H1 (cell line): ENCODE measurements around the gene ZFPL1. TPM values are rescaled to one million over a fixed set of nuclear protein-coding genes. Genes with fewer than 3 reads are reported as not detected.

ENCODE experiments used
- CTCF ChIA-PET: fragments of 300-600 bp; sonication (Branson Sonifier 250); formaldehyde crosslinking; loops from one replicate; lab custom pipeline; 2021; ENCODE audit not compliant: partially characterized antibody; lab: Charles Lee
- POLR2A ChIA-PET: fragments of 300-600 bp; sonication (Branson Sonifier 250); formaldehyde crosslinking; loops from one replicate; lab custom pipeline; 2021; ENCODE audit warnings: inconsistent platforms; ENCODE audit not compliant: partially characterized antibody; lab: Charles Lee
- DNase-seq, 2 experiments: peaks; one replicate each; pipeline versions ENCODE4 v3.0.0 to v3.0.0-alpha.2; 2010 to 2022; ENCODE audit warnings: low spot score in 2 of 2, low read depth in 1 of 2, mixed read lengths in 1 of 2
- FAIRE-seq: peaks from 2 replicates; lab custom pipeline; 2011; peaks lifted over from hg19 to GRCh38; lab: Jason Lieb, UNC
- H2AFZ ChIP-seq: 2 replicates; pipeline ENCODE4 v1.8.1; 2012; ENCODE audit warnings: low read length, inconsistent platforms
- H2AK5ac ChIP-seq: 2 replicates; pipeline ENCODE4 v1.6.1; 2013; ENCODE audit warnings: low read depth, low read length
- H2BK120ac ChIP-seq: replicated peaks from 2 replicates; pipeline ENCODE3; 2013; ENCODE audit warnings: low read depth, low read length, inconsistent platforms
- H2BK12ac ChIP-seq: 2 replicates; pipeline ENCODE4 v1.6.1; 2013; ENCODE audit warnings: low read depth, low read length
- H2BK15ac ChIP-seq: 2 replicates; pipeline ENCODE4 v1.6.1; 2013; ENCODE audit warnings: low read length
- H2BK20ac ChIP-seq: 2 replicates; pipeline ENCODE4 v1.6.1; 2013; ENCODE audit warnings: low read length
- H2BK5ac ChIP-seq: 2 replicates; pipeline ENCODE4 v1.6.1; 2013; ENCODE audit warnings: low read depth, low read length
- H3K14ac ChIP-seq: 2 replicates; pipeline ENCODE4 v1.6.1; 2013; ENCODE audit warnings: inconsistent platforms; ENCODE audit not compliant: insufficient read length
- H3K18ac ChIP-seq: 2 replicates; pipeline ENCODE4 v1.6.1; 2013; ENCODE audit warnings: low read length; ENCODE audit errors: extremely low read depth
- H3K23ac ChIP-seq: 2 replicates; pipeline ENCODE4 v1.6.1; 2013; ENCODE audit warnings: inconsistent platforms; ENCODE audit not compliant: insufficient read length
- H3K23me2 ChIP-seq: 2 replicates; pipeline ENCODE4 v1.6.1; 2013; ENCODE audit warnings: low read depth, low read length
- H3K27ac ChIP-seq: 2 replicates; pipeline ENCODE4 v1.6.1; 2011; ENCODE audit warnings: low read depth, low read length, inconsistent platforms
- H3K27me3 ChIP-seq, 4 experiments: replicated peaks in 1 of 4; 1 replicate in 1 of 4; 2 replicates in 3 of 4; pipeline versions ENCODE4 v1.6.1 to v1.8.1; 2011 to 2013; ENCODE audit warnings: low read length in 3 of 4, mild to moderate bottlenecking in 3 of 4, inconsistent platforms in 2 of 4, mixed read lengths in 2 of 4, moderate library complexity in 1 of 4; ENCODE audit not compliant: control insufficient read depth in 3 of 4, insufficient read depth in 3 of 4; ENCODE audit errors: extremely low read depth in 1 of 4
- H3K36me3 ChIP-seq, 4 experiments: 2 replicates each; pipeline versions ENCODE4 v1.6.1 to v1.8.1; 2011 to 2013; ENCODE audit warnings: mild to moderate bottlenecking in 4 of 4, low read length in 3 of 4, moderate library complexity in 2 of 4, control low read depth in 1 of 4, inconsistent platforms in 1 of 4; ENCODE audit not compliant: insufficient read depth in 4 of 4, control insufficient read depth in 2 of 4
- H3K4ac ChIP-seq: replicated peaks from 2 replicates; pipeline ENCODE3; 2013; ENCODE audit warnings: low read length, low read depth, mixed read lengths, inconsistent platforms; ENCODE audit not compliant: insufficient read length
- H3K4me1 ChIP-seq, 4 experiments: replicated peaks in 1 of 4; 1 replicate in 1 of 4; 2 replicates in 3 of 4; pipeline versions ENCODE4 v1.6.1 to v1.8.1; 2011 to 2013; ENCODE audit warnings: low read length in 3 of 4, inconsistent platforms in 2 of 4, mixed read lengths in 1 of 4; ENCODE audit not compliant: insufficient read depth in 4 of 4, control insufficient read depth in 3 of 4
- H3K4me2 ChIP-seq, 2 experiments: 2 replicates each; pipeline versions ENCODE4 v1.6.1 to v1.8.1; 2011 to 2013; ENCODE audit warnings: low read depth in 2 of 2, low read length in 2 of 2, control low read depth in 1 of 2, inconsistent platforms in 1 of 2, mild to moderate bottlenecking in 1 of 2; ENCODE audit not compliant: insufficient read depth in 1 of 2
- H3K4me3 ChIP-seq, 4 experiments: fragments of 200-600, 300-600 bp in 1 of 4; sonication (generic), shearing (Covaris generic), sonication (Bioruptor Twin) in 1 of 4; 2 replicates each; pipeline versions ENCODE4 v1.5.1 to v1.8.1; 2011 to 2016; ENCODE audit warnings: low read length in 4 of 4, low read depth in 3 of 4, control low read depth in 2 of 4, inconsistent platforms in 2 of 4, mild to moderate bottlenecking in 2 of 4, mixed read lengths in 1 of 4, moderate library complexity in 1 of 4; ENCODE audit not compliant: insufficient read depth in 2 of 4; ENCODE audit errors: extremely low read depth in 1 of 4
- H3K56ac ChIP-seq: replicated peaks from 2 replicates; pipeline ENCODE3; 2013; ENCODE audit warnings: low read depth, mild to moderate bottlenecking, mixed read lengths, low read length, inconsistent platforms; ENCODE audit not compliant: insufficient read length
- H3K79me1 ChIP-seq: 2 replicates; pipeline ENCODE4 v1.6.1; 2013; ENCODE audit warnings: low read depth, low read length, control low read depth
- H3K79me2 ChIP-seq, 2 experiments: 2 replicates each; pipeline versions ENCODE4 v1.6.1 to v1.8.1; 2012 to 2013; ENCODE audit warnings: low read length in 2 of 2, mild to moderate bottlenecking in 2 of 2, inconsistent platforms in 1 of 2; ENCODE audit not compliant: insufficient read depth in 2 of 2, control insufficient read depth in 1 of 2
- H3K9ac ChIP-seq, 4 experiments: replicated peaks in 1 of 4; 1 replicate in 1 of 4; 2 replicates in 3 of 4; pipeline versions ENCODE4 v1.6.1 to v1.8.1; 2011 to 2013; ENCODE audit warnings: low read depth in 3 of 4, low read length in 3 of 4, control low read depth in 2 of 4, mild to moderate bottlenecking in 2 of 4, moderate library complexity in 2 of 4, inconsistent platforms in 1 of 4; ENCODE audit errors: extremely low read depth in 1 of 4
- H3K9me3 ChIP-seq, 2 experiments: 2 replicates each; pipeline versions ENCODE4 v1.6.1 to v1.8.1; 2012 to 2013; ENCODE audit warnings: mild to moderate bottlenecking in 2 of 2, moderate library complexity in 2 of 2, control low read depth in 1 of 2, inconsistent platforms in 1 of 2, low read depth in 1 of 2, low read length in 1 of 2, mixed read lengths in 1 of 2; ENCODE audit not compliant: insufficient read depth in 2 of 2
- H4K20me1 ChIP-seq, 2 experiments: replicated peaks in 1 of 2; 2 replicates each; pipeline versions ENCODE3 to v1.8.1; 2011 to 2013; ENCODE audit warnings: inconsistent platforms in 2 of 2, low read length in 2 of 2, mild to moderate bottlenecking in 1 of 2; ENCODE audit not compliant: insufficient read depth in 2 of 2, control insufficient read depth in 1 of 2
- H4K5ac ChIP-seq: 2 replicates; pipeline ENCODE4 v1.6.1; 2013; ENCODE audit warnings: low read length, low read depth, mixed read lengths, inconsistent platforms; ENCODE audit not compliant: insufficient read length
- H4K8ac ChIP-seq: 2 replicates; pipeline ENCODE4 v1.8.0; 2013; ENCODE audit warnings: mild to moderate bottlenecking, moderate library complexity, low read length, inconsistent platforms; ENCODE audit not compliant: insufficient read depth; ENCODE audit errors: extremely low read depth
- H4K91ac ChIP-seq: replicated peaks from 2 replicates; pipeline ENCODE3; 2013; ENCODE audit warnings: low read length, mixed read lengths, inconsistent platforms; ENCODE audit not compliant: insufficient read length
- CEBPB ChIP-seq: IDR thresholded peaks from 2 replicates; pipeline ENCODE4 v1.6.1; 2012; ENCODE audit warnings: low read depth, low read length
- CHD2 ChIP-seq: IDR thresholded peaks from 2 replicates; pipeline ENCODE4 v1.6.1; 2012; ENCODE audit warnings: low read length, improper control_type of control experiment
- GTF2F1 ChIP-seq: IDR thresholded peaks from 2 replicates; pipeline ENCODE4 v1.6.1; 2012; ENCODE audit warnings: low read depth, low read length, improper control_type of control experiment, borderline replicate concordance
- JUN ChIP-seq: IDR thresholded peaks from 2 replicates; pipeline ENCODE4 v1.6.1; 2011; ENCODE audit warnings: low read depth, mild to moderate bottlenecking, improper control_type of control experiment, low read length
- POLR2A ChIP-seq, 2 experiments: IDR thresholded peaks; 1 replicate in 1 of 2; 2 replicates in 1 of 2; pipeline ENCODE4 v1.6.1; 2011; ENCODE audit warnings: low read depth in 2 of 2, low read length in 2 of 2, mild to moderate bottlenecking in 2 of 2; ENCODE audit errors: control extremely low read depth in 1 of 2
- SAP30 ChIP-seq: fragments of 300-600 bp; sonication (generic); IDR thresholded peaks from 2 replicates; pipeline ENCODE4 v1.7.1; 2012; ENCODE audit warnings: low read length, moderate library complexity, mild to moderate bottlenecking, inconsistent platforms; ENCODE audit not compliant: insufficient read depth, insufficient replicate concordance
- TAF7 ChIP-seq: optimal IDR thresholded peaks from 2 replicates; pipeline ENCODE3; 2011; ENCODE audit warnings: low read depth, mild to moderate bottlenecking, inconsistent platforms, low read length, moderate library complexity, borderline replicate concordance
- TCF12 ChIP-seq: IDR thresholded peaks from 2 replicates; pipeline ENCODE4 v1.6.1; 2011; ENCODE audit warnings: low read depth, mild to moderate bottlenecking, low read length
- USF2 ChIP-seq: IDR thresholded peaks from 2 replicates; pipeline ENCODE4 v1.6.1; 2011; ENCODE audit warnings: low read length, improper control_type of control experiment
- ZNF274 ChIP-seq: IDR thresholded peaks from 2 replicates; pipeline ENCODE4 v1.7.0; 2012; ENCODE audit warnings: low read length, borderline replicate concordance; ENCODE audit errors: extremely low read depth
- WGBS, 2 experiments: shearing (Covaris generic) in 1 of 2; methylation state at CpG; one replicate each; pipeline versions ENCODE4 v1.1.6 to v1.1.7; 2013 to 2015; ENCODE audit warnings: low lambda C conversion rate in 2 of 2, mixed read lengths in 2 of 2, inconsistent platforms in 1 of 2, low coverage in 1 of 2, missing lambda C conversion rate in 1 of 2; ENCODE audit not compliant: insufficient replicate concordance in 2 of 2, insufficient coverage in 1 of 2, insufficient read length in 1 of 2; ENCODE audit errors: extremely low coverage in 1 of 2, missing lambda C conversion rate in 1 of 2; 5-methylcytosine and 5-hydroxymethylcytosine counted together
- polyA plus RNA-seq, 7 experiments: library from polyadenylated mRNA; depleted of rRNA in 3 of 7; stranded (reverse) in 5 of 7; unstranded in 2 of 7; fragments of >200 nt in 5 of 7; fragments of 200-250 nt in 2 of 7; gene quantifications; 1 replicate in 5 of 7; 2 replicates in 1 of 7; 4 replicates in 1 of 7; pipeline versions ENCODE4 v1.2.1 to v1.2.3, GENCODE V29; 2011 to 2013; ENCODE audit warnings: missing spikeins in 2 of 7, mixed read lengths in 2 of 7
- total RNA-seq: library from RNA; stranded (reverse); fragmentation: NEBNext Ultra II Directional; extraction: Animal tissue kit (Norgen Biotek cat#: 25700); gene quantifications from 2 replicates; pipeline ENCODE4 v1.2.1, GENCODE V29; 2021

The ZFPL1 gene
- total and polyA plus RNA-seq, 2 of the 8 experiments (the other 6 are each of a cell fraction or from before 2014, with no cell fraction given), result 21.5 to 76.8 TPM

GRCh38 chr11:65111744-65112545 lies 27.9 kb downstream of the ZFPL1 start, which contains the start of gene TM7SF2:
Gene TM7SF2 (plus strand): TSS chr11:65111872. CDS start chr11:65112016, 144 bp downstream.
- Histone ChIP-seq H2BK20ac (0 out of 2 replicates have a peak within 1 kb of the TSS, but pooled peaks have one; percentile 93), H3K9me3 (no peaks in the 10 kb centered on the region), H2AK5ac (peak within 1 kb of the TSS; percentile 45; the same call in 1 of the 2 replicates), H4K20me1 (peaks cover 0 to 21% of the 10 kb centered on the region in 2 experiments), H2BK12ac (peak within 1 kb of the TSS; percentile 68; the same call in 1 of the 2 replicates), H3K4me2 (peak within 1 kb of the TSS; percentile 71 to 95), H3K79me2 (peaks cover 0 to 6% of the 10 kb centered on the region in 2 experiments; a peak in 1 of 4 replicates), H2BK120ac (no peak within 1 kb of the TSS), H3K18ac (peak within 1 kb of the TSS; percentile 71), H3K23me2 (peaks cover 16% of the 10 kb centered on the region; the same call in 1 of the 2 replicates), H3K4ac (no peak within 1 kb of the TSS), H2BK5ac (peak within 1 kb of the TSS; percentile 88; the same call in 1 of the 2 replicates), H3K14ac (no peak within 1 kb of the TSS), H3K56ac (no peak within 1 kb of the TSS), H3K36me3 (peaks cover 0 to 13% (median 3%) of the 10 kb centered on the region in 4 experiments; a peak in 2 of 8 replicates), H2AFZ (no peak within 1 kb of the TSS), H3K9ac (peak within 1 kb of the TSS; percentile 54 to 66 (median 58)), H3K27ac (peak within 1 kb of the TSS; percentile 42; the same call in 1 of the 2 replicates), H4K91ac (peak within 1 kb of the TSS; percentile 72), H3K23ac (no peak within 1 kb of the TSS), H4K5ac (peak within 1 kb of the TSS; percentile 78), H3K4me1 (peaks cover 2 to 26% (median 19%) of the 10 kb centered on the region in 4 experiments), H4K8ac (peak within 1 kb of the TSS; percentile 47), H3K4me3 (peak within 1 kb of the TSS; percentile 76 to 90 (median 85)), H3K27me3 (no peaks in the 10 kb centered on the region), H3K79me1 (peaks cover 8% of the 10 kb centered on the region), H2BK15ac (no peak within 1 kb of the TSS; the same call in 1 of the 2 replicates)
- CTCF ChIA-PET, result interaction anchor here (0.5 to 7.9 kb wide), 33 partner anchors 9 to 450 kb away, joined by 3 to 85 read pairs (median 5); partner anchors contain the start of genes ARL2, CAPN1, FAU and GPHA2
- FAIRE-seq, result no peak
- POLR2A ChIA-PET, result interaction anchor here (0.6 to 17.4 kb wide), 41 partner anchors 9 to 1097 kb away, joined by 3 to 305 read pairs (median 3); partner anchors contain the start of genes ARL2, BATF2, CAPN1 and CDCA5
- WGBS, 2 experiments, result 3% methylated on average over 32 of the region's 64 CpGs; no CpG with 5 or more reads in 1 of the 2 experiments
- DNase-seq, result peak; percentile 85 to 95
- no peak for TF ChIP-seq ZNF274
- TF ChIP-seq CHD2, result no peak
- no peak for TF ChIP-seq TCF12
- TF ChIP-seq TAF7, result peak; percentile 90
- peak in 1 of 2 experiments; percentile 91; a peak in 2 of 3 replicates for TF ChIP-seq POLR2A (IDR thresholded peaks at IDR 0.05; ENCODE audit: control extremely low read depth in 1 of 2, low read depth in 2 of 2, low read length in 2 of 2)
- no peak for TF ChIP-seq USF2
- TF ChIP-seq CEBPB, result no peak
- TF ChIP-seq SAP30, result no peak
- TF ChIP-seq JUN, result no peak
- peak; percentile 53; the same call in 1 of the 2 replicates for TF ChIP-seq GTF2F1
